ENCODE results near the gene ECE2.

Gene ECE2

DNA sequence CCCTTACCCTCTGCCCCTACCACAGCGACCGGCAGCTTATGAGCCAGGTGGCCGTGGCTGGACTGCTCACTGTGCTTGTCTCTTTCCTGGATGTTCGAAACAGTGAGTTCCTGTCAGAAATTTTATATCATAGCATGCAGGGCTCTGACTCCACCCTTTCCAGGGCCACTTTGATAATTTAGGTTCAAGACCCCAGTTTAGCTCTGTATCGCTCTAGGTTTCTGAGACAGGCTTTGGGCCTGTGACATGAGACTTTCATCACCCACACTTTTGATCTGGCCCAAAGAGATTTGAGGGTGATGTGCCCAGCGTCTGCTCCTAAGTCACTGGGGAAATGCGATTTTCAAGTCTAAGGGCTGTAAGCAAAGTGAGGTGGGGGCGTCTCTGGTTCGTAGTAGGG lies 32.1 kb downstream of the ECE2 start:
- H3K4me1 ChIP-seq (ENCODE audit: insufficient read depth, low read length, severe bottlenecking), result no peaks in the 10 kb centered on the region
- no peaks in the 10 kb centered on the region for H3K9me2 ChIP-seq (ENCODE audit: low read depth, low read length)
- no peaks in the 10 kb centered on the region for H4K20me1 ChIP-seq (ENCODE audit: insufficient read depth, low read length)
- no peaks in the 10 kb centered on the region for H3K79me2 ChIP-seq (ENCODE audit: insufficient read depth, low read length)
- H3K9me3 ChIP-seq (ENCODE audit: low read length), result no peaks in the 10 kb centered on the region
- no peaks in the 10 kb centered on the region for H3K27me3 ChIP-seq (ENCODE audit: insufficient read depth, low read length)
- H3K27ac ChIP-seq (ENCODE audit: low read depth, low read length, poor library complexity, severe bottlenecking), result no peak overlapping the region
- H3F3A ChIP-seq (ENCODE audit: insufficient read depth, low read length), result 0 out of 2 replicates have a peak, but pooled peaks cover 4% of the 10 kb centered on the region
- peaks cover 70% of the 10 kb centered on the region for H3K36me3 ChIP-seq (ENCODE audit: insufficient read depth, low read length)
- H3K9ac ChIP-seq (ENCODE audit: low read length), result no peak overlapping the region
- H2AFZ ChIP-seq (ENCODE audit: low read length), result no peak overlapping the region
- H3K4me2 ChIP-seq (ENCODE audit: low read length), result no peak overlapping the region
- no peak overlapping the region for H3K4me3 ChIP-seq (ENCODE audit: low read depth, low read length, poor library complexity, severe bottlenecking)
- TF ChIP-seq, protein P1, sequence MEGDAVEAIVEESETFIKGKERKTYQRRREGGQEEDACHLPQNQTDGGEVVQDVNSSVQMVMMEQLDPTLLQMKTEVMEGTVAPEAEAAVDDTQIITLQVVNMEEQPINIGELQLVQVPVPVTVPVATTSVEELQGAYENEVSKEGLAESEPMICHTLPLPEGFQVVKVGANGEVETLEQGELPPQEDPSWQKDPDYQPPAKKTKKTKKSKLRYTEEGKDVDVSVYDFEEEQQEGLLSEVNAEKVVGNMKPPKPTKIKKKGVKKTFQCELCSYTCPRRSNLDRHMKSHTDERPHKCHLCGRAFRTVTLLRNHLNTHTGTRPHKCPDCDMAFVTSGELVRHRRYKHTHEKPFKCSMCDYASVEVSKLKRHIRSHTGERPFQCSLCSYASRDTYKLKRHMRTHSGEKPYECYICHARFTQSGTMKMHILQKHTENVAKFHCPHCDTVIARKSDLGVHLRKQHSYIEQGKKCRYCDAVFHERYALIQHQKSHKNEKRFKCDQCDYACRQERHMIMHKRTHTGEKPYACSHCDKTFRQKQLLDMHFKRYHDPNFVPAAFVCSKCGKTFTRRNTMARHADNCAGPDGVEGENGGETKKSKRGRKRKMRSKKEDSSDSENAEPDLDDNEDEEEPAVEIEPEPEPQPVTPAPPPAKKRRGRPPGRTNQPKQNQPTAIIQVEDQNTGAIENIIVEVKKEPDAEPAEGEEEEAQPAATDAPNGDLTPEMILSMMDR (IDR thresholded peaks at IDR 0.05; ENCODE audit: low read length), result no peak
- no peak for TF ChIP-seq EZH2 (IDR thresholded peaks at IDR 0.05; ENCODE audit: borderline replicate concordance, low read length)

DNA sequence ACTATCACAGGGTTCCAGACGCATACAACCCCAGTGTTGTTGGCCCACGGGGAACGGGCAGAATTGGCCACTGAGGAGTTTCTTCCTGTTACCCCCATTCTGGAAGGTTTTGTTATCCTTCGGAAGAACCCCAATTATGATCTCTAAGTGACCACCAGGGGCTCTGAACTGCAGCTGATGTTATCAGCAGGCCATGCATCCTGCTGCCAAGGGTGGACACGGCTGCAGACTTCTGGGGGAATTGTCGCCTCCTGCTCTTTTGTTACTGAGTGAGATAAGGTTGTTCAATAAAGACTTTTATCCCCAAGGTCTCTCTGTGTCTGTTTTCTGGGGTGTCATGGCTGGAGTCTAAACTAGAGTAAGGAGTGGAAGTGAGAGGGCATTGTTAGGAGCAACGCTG lies 32.9 kb downstream of the ECE2 start:
- H3K9ac ChIP-seq (ENCODE audit: low read length), result no peak overlapping the region
- H3K79me2 ChIP-seq (ENCODE audit: insufficient read depth, low read length), result no peaks in the 10 kb centered on the region
- no peak overlapping the region for H3K4me3 ChIP-seq (ENCODE audit: low read depth, low read length, poor library complexity, severe bottlenecking)
- H3K36me3 ChIP-seq (ENCODE audit: insufficient read depth, low read length), result peaks cover 62% of the 10 kb centered on the region
- no peak overlapping the region for H3K27ac ChIP-seq (ENCODE audit: low read depth, low read length, poor library complexity, severe bottlenecking)
- H3F3A ChIP-seq (ENCODE audit: insufficient read depth, low read length), result 0 out of 2 replicates have a peak, but pooled peaks cover 4% of the 10 kb centered on the region
- H3K4me2 ChIP-seq (ENCODE audit: low read length), result no peak overlapping the region
- no peak for TF ChIP-seq EZH2 (IDR thresholded peaks at IDR 0.05; ENCODE audit: borderline replicate concordance, low read length)
- TF ChIP-seq, protein P1 (IDR thresholded peaks at IDR 0.05; ENCODE audit: low read length), result no peak
- no peaks in the 10 kb centered on the region for H3K27me3 ChIP-seq (ENCODE audit: insufficient read depth, low read length)
- peaks cover under 1% of the 10 kb centered on the region for H3K4me1 ChIP-seq (ENCODE audit: insufficient read depth, low read length, severe bottlenecking)
- H3K9me3 ChIP-seq (ENCODE audit: low read length), result no peaks in the 10 kb centered on the region
- no peaks in the 10 kb centered on the region for H4K20me1 ChIP-seq (ENCODE audit: insufficient read depth, low read length)
- no peak overlapping the region for H2AFZ ChIP-seq (ENCODE audit: low read length)
- no peaks in the 10 kb centered on the region for H3K9me2 ChIP-seq (ENCODE audit: low read depth, low read length)

DNA sequence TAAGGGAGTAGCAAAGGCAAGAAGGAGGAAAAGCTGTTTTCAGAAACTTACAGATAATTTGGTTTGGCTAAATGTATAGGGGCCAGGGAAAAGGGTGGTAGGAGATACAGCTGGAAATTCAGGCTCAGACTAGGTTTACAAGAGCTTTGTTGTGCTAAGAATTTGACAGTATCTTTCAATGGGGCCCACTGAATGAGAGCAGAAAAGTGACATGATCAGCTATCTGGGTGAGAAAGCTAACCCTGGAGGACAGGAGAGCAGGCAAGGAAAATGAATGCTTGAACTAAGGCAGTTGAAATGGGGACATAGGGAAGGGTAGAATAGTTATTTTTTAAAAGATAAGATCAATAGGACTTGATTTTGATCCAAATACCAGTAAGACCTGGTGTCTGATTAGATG lies 35.8 kb downstream of the ECE2 start:
- no peak for TF ChIP-seq EZH2 (IDR thresholded peaks at IDR 0.05; ENCODE audit: borderline replicate concordance, low read length)
- TF ChIP-seq, protein P1 (IDR thresholded peaks at IDR 0.05; ENCODE audit: low read length), result no peak
- Histone ChIP-seq H3K36me3 (ENCODE audit: insufficient read depth, low read length) (peaks cover 49% of the 10 kb centered on the region), H3K9me2 (ENCODE audit: low read depth, low read length) (no peaks in the 10 kb centered on the region), H3K4me3 (ENCODE audit: low read depth, low read length, poor library complexity, severe bottlenecking) (no peak overlapping the region), H3K79me2 (ENCODE audit: insufficient read depth, low read length) (peaks cover 19% of the 10 kb centered on the region), H3F3A (ENCODE audit: insufficient read depth, low read length) (0 out of 2 replicates have a peak, but pooled peaks cover 4% of the 10 kb centered on the region), H2AFZ (ENCODE audit: low read length) (no peak overlapping the region), H4K20me1 (ENCODE audit: insufficient read depth, low read length) (no peaks in the 10 kb centered on the region), H3K4me2 (ENCODE audit: low read length) (no peak overlapping the region), H3K27ac (ENCODE audit: low read depth, low read length, poor library complexity, severe bottlenecking) (no peak overlapping the region), H3K9ac (ENCODE audit: low read length) (no peak overlapping the region; the same call in 1 of the 2 replicates), H3K27me3 (ENCODE audit: insufficient read depth, low read length) (no peaks in the 10 kb centered on the region), H3K9me3 (ENCODE audit: low read length) (no peaks in the 10 kb centered on the region), H3K4me1 (ENCODE audit: insufficient read depth, low read length, severe bottlenecking) (peaks cover 17% of the 10 kb centered on the region)

Data from OCI-LY1 (cell line).